C4-2B (cell line): ENCODE data around the gene ETV3.
"Not testable (repeated sequence)": the region's sequence is repeated elsewhere in the genome, so short reads cannot be mapped to it uniquely, and the experiment has no call there.

ENCODE experiments used
- H3K27ac ChIP-seq: fragments of 450-650 bp; 2 replicates; pipeline ENCODE4 v1.5.1; 2017
- CTCF ChIP-seq: fragments of 450-650 bp; conservative IDR thresholded peaks from 2 replicates; pipeline ENCODE4 v1.5.1; 2017; ENCODE audit warnings: mild to moderate bottlenecking
- ZFX ChIP-seq: fragments of 450-650 bp; IDR thresholded peaks from 2 replicates; pipeline ENCODE4 v1.6.1; 2017

ETV3 gene

GRCh38 chr1:157104598-157105293 lies 33.4 kb downstream of the ETV3 start:
- H3K27ac ChIP-seq = no peak overlapping the region
- no peak for TF ChIP-seq ZFX
- TF ChIP-seq CTCF = no peak

- H3K27ac ChIP-seq = no peak overlapping the region
- TF ChIP-seq CTCF (no peak), ZFX (no peak)
Observed at GRCh38 chr1:157103268-157103667, 34.9 kb downstream of the ETV3 start.

GRCh38 chr1:157101149-157101548 lies 37.0 kb downstream of the ETV3 start:
- no peak overlapping the region for H3K27ac ChIP-seq
- TF ChIP-seq ZFX = no peak
- no peak for TF ChIP-seq CTCF

GRCh38 chr1:157099633-157100009 lies 38.6 kb downstream of the ETV3 start, which contains the start of gene ETV3L:
TSS of gene ETV3L (minus strand) at chr1:157099808. CDS start at chr1:157099523, 285 bp downstream.
- TF ChIP-seq CTCF (no peak), ZFX (no peak)
- no peak within 1 kb of the TSS for H3K27ac ChIP-seq

- not testable (repeated sequence) for H3K27ac ChIP-seq
Observed at GRCh38 chr1:157098987-157099632, 39.1 kb downstream of the ETV3 start.

- TF ChIP-seq CTCF = no peak
- no peak for TF ChIP-seq ZFX
- H3K27ac ChIP-seq = no peak overlapping the region
Observed at GRCh38 chr1:157098519-157098918, 39.7 kb downstream of the ETV3 start.

- no peak overlapping the region for H3K27ac ChIP-seq
Observed at GRCh38 chr1:157097692-157098091, 40.5 kb downstream of the ETV3 start.

More at GRCh38 chr1:157097692-157098091, 40.5 kb downstream of the ETV3 start:
- TF ChIP-seq CTCF (no peak), ZFX (no peak)
